HCT116 (cell line): ENCODE data around the gene PDE2A.

Experiments
- ZNF274 ChIP-seq: fragments of 200-500 bp; sonication (Bioruptor generic); IDR thresholded peaks from 2 replicates; pipeline ENCODE4 v1.6.1; 2014; ENCODE audit warnings: mild to moderate bottlenecking, low read depth, low read length, inconsistent platforms
- TF ChIP-seq, protein P1 (sequence below), 3 experiments: fragments of 200-600 bp in 1 of 3; sonication (generic) in 1 of 3; IDR thresholded peaks in 2 of 3; conservative IDR thresholded peaks in 1 of 3; 2 replicates each; pipeline ENCODE4 v1.5.1; 2012 to 2017; ENCODE audit warnings: low read depth in 2 of 3, low read length in 2 of 3, antibody characterized with exemption in 1 of 3, borderline replicate concordance in 1 of 3, control low read depth in 1 of 3, mild to moderate bottlenecking in 1 of 3, mixed read lengths in 1 of 3, mixed run types in 1 of 3, moderate library complexity in 1 of 3; ENCODE audit not compliant: insufficient read depth in 1 of 3

DNA sequence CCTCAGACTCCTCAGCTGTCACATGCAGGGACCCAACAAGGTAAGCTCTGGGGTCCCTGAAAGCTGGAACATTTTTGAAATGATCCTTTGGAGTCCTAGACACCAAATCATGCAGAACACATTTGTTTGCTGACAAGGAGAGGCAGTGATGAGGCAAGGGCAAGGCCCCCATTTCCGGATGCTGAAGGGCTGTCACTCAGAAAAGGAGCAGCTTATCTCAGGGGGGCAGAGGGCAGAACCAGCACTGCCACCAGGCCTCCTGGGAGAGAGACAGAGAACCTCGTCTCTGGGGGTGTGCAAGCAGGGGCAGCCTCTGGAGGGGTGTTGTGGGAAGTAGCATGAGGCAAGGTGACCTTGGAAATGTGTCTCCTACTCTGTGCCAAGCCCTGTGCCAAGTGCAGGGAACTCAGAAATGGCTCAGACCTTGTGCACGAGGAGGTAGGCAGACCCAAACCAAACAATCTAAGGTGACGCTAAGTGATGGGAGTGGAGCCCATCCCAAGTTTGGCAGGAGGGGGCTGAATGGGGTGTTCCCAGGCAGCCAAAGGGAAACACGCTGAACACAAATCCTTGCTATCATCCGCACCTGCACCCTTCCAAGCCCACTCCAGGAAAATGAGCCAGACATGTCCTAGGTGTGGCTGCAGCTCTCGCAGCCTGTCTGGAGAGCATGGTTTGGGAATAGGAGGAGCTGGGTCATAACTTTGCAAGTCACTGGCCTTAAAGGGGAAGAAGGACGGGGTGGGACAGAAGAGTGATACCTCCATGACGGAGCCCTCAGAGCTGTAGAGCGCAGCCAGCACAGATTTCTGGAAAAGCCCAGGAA lies 94.2 kb downstream of the PDE2A start:
- no peak for TF ChIP-seq ZNF274
- TF ChIP-seq, protein P1, sequence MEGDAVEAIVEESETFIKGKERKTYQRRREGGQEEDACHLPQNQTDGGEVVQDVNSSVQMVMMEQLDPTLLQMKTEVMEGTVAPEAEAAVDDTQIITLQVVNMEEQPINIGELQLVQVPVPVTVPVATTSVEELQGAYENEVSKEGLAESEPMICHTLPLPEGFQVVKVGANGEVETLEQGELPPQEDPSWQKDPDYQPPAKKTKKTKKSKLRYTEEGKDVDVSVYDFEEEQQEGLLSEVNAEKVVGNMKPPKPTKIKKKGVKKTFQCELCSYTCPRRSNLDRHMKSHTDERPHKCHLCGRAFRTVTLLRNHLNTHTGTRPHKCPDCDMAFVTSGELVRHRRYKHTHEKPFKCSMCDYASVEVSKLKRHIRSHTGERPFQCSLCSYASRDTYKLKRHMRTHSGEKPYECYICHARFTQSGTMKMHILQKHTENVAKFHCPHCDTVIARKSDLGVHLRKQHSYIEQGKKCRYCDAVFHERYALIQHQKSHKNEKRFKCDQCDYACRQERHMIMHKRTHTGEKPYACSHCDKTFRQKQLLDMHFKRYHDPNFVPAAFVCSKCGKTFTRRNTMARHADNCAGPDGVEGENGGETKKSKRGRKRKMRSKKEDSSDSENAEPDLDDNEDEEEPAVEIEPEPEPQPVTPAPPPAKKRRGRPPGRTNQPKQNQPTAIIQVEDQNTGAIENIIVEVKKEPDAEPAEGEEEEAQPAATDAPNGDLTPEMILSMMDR (IDR thresholded peaks at IDR 0.05 in 2 of 3, conservative IDR thresholded peaks at IDR 0.05 in 1 of 3; ENCODE audit: borderline replicate concordance in 1 of 3, insufficient read depth in 1 of 3, low read depth in 2 of 3, low read length in 2 of 3): no peak
